Kidney (tissue), 14 donors: ENCODE data around the gene ZNF618. TPM values are rescaled to one million over a fixed set of nuclear protein-coding genes. Genes with fewer than 3 reads are reported as not detected.

Experiments used
- DNase-seq, 5 donors: peaks; one replicate each; pipeline ENCODE4 v3.0.0-alpha.2; 2013 to 2020
- FAIRE-seq: peaks from 2 replicates; lab custom pipeline; 2012; peaks lifted over from hg19 to GRCh38; lab: Jason Lieb, UNC
- H3K27ac ChIP-seq, 2 donors: one replicate each; pipeline ENCODE4 v1.7.0; 2013; ENCODE audit warnings: low read depth in 2 of 2, low read length in 2 of 2, inconsistent platforms in 1 of 2
- H3K27me3 ChIP-seq: one replicate; pipeline ENCODE4 v1.7.1; 2013; ENCODE audit warnings: low read length, inconsistent platforms; ENCODE audit not compliant: control insufficient read depth, insufficient read depth
- H3K36me3 ChIP-seq, 3 donors: one replicate each; pipeline versions ENCODE4 v1.7.0 to v1.7.1; 2013; ENCODE audit warnings: low read length in 3 of 3, control low read depth in 1 of 3, inconsistent platforms in 1 of 3; ENCODE audit not compliant: insufficient read depth in 3 of 3, control insufficient read depth in 2 of 3
- H3K4me1 ChIP-seq, 3 donors: one replicate each; pipeline versions ENCODE4 v1.7.0 to v1.7.1; 2013; ENCODE audit warnings: low read length in 3 of 3, inconsistent platforms in 1 of 3, low read depth in 1 of 3; ENCODE audit not compliant: control insufficient read depth in 2 of 3, insufficient read depth in 2 of 3
- H3K4me3 ChIP-seq, 3 donors: one replicate each; pipeline versions ENCODE4 v1.7.0 to v1.8.1; 2013; ENCODE audit warnings: low read length in 3 of 3, control low read depth in 1 of 3, inconsistent platforms in 1 of 3
- H3K9ac ChIP-seq, 3 donors: one replicate each; pipeline versions ENCODE4 v1.7.0 to v1.7.1; 2013; ENCODE audit warnings: low read length in 3 of 3, control low read depth in 1 of 3, inconsistent platforms in 1 of 3
- H3K9me3 ChIP-seq, 3 donors: one replicate each; pipeline versions ENCODE4 v1.7.0 to v1.7.1; 2013; ENCODE audit warnings: low read length in 3 of 3, control low read depth in 1 of 3, inconsistent platforms in 1 of 3; ENCODE audit not compliant: control insufficient read depth in 2 of 3, insufficient read depth in 1 of 3
- CTCF ChIP-seq: IDR thresholded peaks from 3 replicates; pipeline ENCODE4 v1.5.1; 2012; ENCODE audit warnings: mild to moderate bottlenecking, moderate library complexity, borderline replicate concordance; ENCODE audit not compliant: insufficient read depth; ENCODE audit errors: extremely low read depth
- intact Hi-C: fragments of 100-400 bp; cut with DNase I; formaldehyde crosslinking; loops from one replicate; pipeline ENCODE4 v1.11.1; 2022
- polyA plus RNA-seq: library from polyadenylated mRNA; stranded (reverse); fragments of 350-450 nt; fragmentation: Illumina TruSeq; extraction: RNeasy Lipid Tissue Mini Kit (QIAGEN cat#74804); gene quantifications from one replicate; pipeline ENCODE4 v1.2.3, GENCODE V29; 2014; ENCODE audit warnings: low read depth, low replicate concordance; ENCODE audit not compliant: insufficient read depth
- total RNA-seq: library from RNA; stranded (reverse); fragmentation: NEBNext Ultra II Directional; extraction: Animal tissue kit (Norgen Biotek cat#: 25700); gene quantifications from one replicate; pipeline ENCODE4 v1.2.1, GENCODE V29; 2021
- donor health status: control.
- donor health status: control.
- donor health status: control.
- donor health status: control.
- donor health status: control.
- donor health status: DM: yes; HTN: yes; CAD: no.
- donor health status: Normal renal cell carcinoma (clear cell type).

ZNF618 gene
- total and polyA plus RNA-seq, 2 donors from 2014 or later = 5.6 to 31.9 TPM

GRCh38 chr9:114077162-114077837 is 201.2 kb downstream of the ZNF618 start:
- intact Hi-C loops = no loop called here
- FAIRE-seq = no peak
- Histone ChIP-seq H3K4me3 (no peak overlapping the region), H3K27ac (no peak overlapping the region), H3K4me1 (peaks cover 0 to 29% (median 23%) of the 10 kb centered on the region in 3 donors), H3K36me3 (no peaks in the 10 kb centered on the region), H3K9ac (no peak overlapping the region), H3K9me3 (no peaks in the 10 kb centered on the region), H3K27me3 (no peaks in the 10 kb centered on the region)
- TF ChIP-seq CTCF = no peak
- DNase-seq = no peak

- intact Hi-C loops = no loop called here
- H3K9ac ChIP-seq = no peak within 1 kb of the TSS
- H3K4me1 ChIP-seq = peaks cover 0 to 26% (median 24%) of the 10 kb centered on the region in 3 donors
- no peaks in the 10 kb centered on the region for H3K36me3 ChIP-seq
- H3K27me3 ChIP-seq = no peaks in the 10 kb centered on the region
- no peak for TF ChIP-seq CTCF
- no peak within 1 kb of the TSS for H3K4me3 ChIP-seq
- FAIRE-seq = no peak
- no peak within 1 kb of the TSS for H3K27ac ChIP-seq
- H3K9me3 ChIP-seq = no peaks in the 10 kb centered on the region
- peak in 1 of 5 donors; percentile 71 for DNase-seq
These were observed 202.1 kb downstream of the ZNF618 start, which contains the start of gene AMBP for GRCh38 chr9:114078021-114078780. TSS of gene AMBP (minus strand) at chr9:114078300. CDS start at chr9:114078209, 91 bp downstream.

- intact Hi-C loops = no loop called here
- H3K36me3 ChIP-seq = no peaks in the 10 kb centered on the region
- no peaks in the 10 kb centered on the region for H3K9me3 ChIP-seq
- H3K4me1 ChIP-seq = peaks cover 0 to 28% (median 24%) of the 10 kb centered on the region in 3 donors
- no peak for TF ChIP-seq CTCF
- H3K27ac ChIP-seq = no peak overlapping the region
- no peak overlapping the region for H3K4me3 ChIP-seq
- H3K27me3 ChIP-seq = no peaks in the 10 kb centered on the region
- no peak overlapping the region for H3K9ac ChIP-seq
- DNase-seq (peak in 1 of 5 donors; percentile 49), FAIRE-seq (no peak)
These were observed 202.7 kb downstream of the ZNF618 start for GRCh38 chr9:114078781-114079156.
